Mesendoderm (in vitro differentiated cells): Measurements from ENCODE around the gene MICU1.

Experiments
- DNase-seq: peaks from one replicate; pipeline ENCODE4 v3.0.0; 2013
- H2AK5ac ChIP-seq: 2 replicates; pipeline ENCODE4 v1.6.1; 2013; ENCODE audit warnings: low read length, inconsistent platforms
- H2BK120ac ChIP-seq: 2 replicates; pipeline ENCODE4 v1.6.1; 2013; ENCODE audit warnings: low read depth, mild to moderate bottlenecking, low read length, moderate library complexity, mixed read lengths
- H2BK15ac ChIP-seq: replicated peaks from 2 replicates; pipeline ENCODE4 v1.6.1; 2013; ENCODE audit warnings: low read depth, mild to moderate bottlenecking, moderate library complexity
- H2BK5ac ChIP-seq: 2 replicates; pipeline ENCODE4 v1.6.1; 2013; ENCODE audit warnings: low read length, inconsistent platforms
- H3K18ac ChIP-seq: 2 replicates; pipeline ENCODE4 v1.6.1; 2013; ENCODE audit warnings: mild to moderate bottlenecking, low read length, mixed read lengths
- H3K23ac ChIP-seq: one replicate; pipeline ENCODE4 v1.6.1; 2013; ENCODE audit warnings: low read length
- H3K27ac ChIP-seq: 2 replicates; pipeline ENCODE4 v1.5.1; 2013; ENCODE audit warnings: low read depth, mild to moderate bottlenecking, inconsistent platforms, low read length, moderate library complexity
- H3K27me3 ChIP-seq: 2 replicates; pipeline ENCODE4 v1.6.1; 2013; ENCODE audit warnings: low read length, control low read depth, mild to moderate bottlenecking, inconsistent platforms; ENCODE audit not compliant: insufficient read depth, poor library complexity
- H3K36me3 ChIP-seq: 2 replicates; pipeline ENCODE4 v1.6.1; 2013; ENCODE audit warnings: low read length, inconsistent platforms; ENCODE audit not compliant: control insufficient read depth, insufficient read depth
- H3K4ac ChIP-seq: one replicate; pipeline ENCODE4 v1.6.1; 2013; ENCODE audit warnings: low read depth, mild to moderate bottlenecking, low read length, moderate library complexity
- H3K4me1 ChIP-seq: 2 replicates; pipeline ENCODE4 v1.6.1; 2013; ENCODE audit warnings: low read depth, low read length, inconsistent platforms; ENCODE audit not compliant: control insufficient read depth
- H3K4me2 ChIP-seq: 2 replicates; pipeline ENCODE4 v1.6.1; 2013; ENCODE audit warnings: low read length
- H3K4me3 ChIP-seq: 2 replicates; pipeline ENCODE4 v1.5.1; 2013; ENCODE audit warnings: mild to moderate bottlenecking, low read length
- H3K56ac ChIP-seq: one replicate; pipeline ENCODE4 v1.6.1; 2013; ENCODE audit warnings: low read length
- H3K79me1 ChIP-seq: 2 replicates; pipeline ENCODE4 v1.6.1; 2013; ENCODE audit warnings: low read length, inconsistent platforms
- H3K79me2 ChIP-seq: 2 replicates; pipeline ENCODE4 v1.6.1; 2013; ENCODE audit warnings: mild to moderate bottlenecking, low read length; ENCODE audit not compliant: control insufficient read depth, insufficient read depth
- H3K9ac ChIP-seq: 2 replicates; pipeline ENCODE4 v1.6.1; 2013; ENCODE audit warnings: low read length, inconsistent platforms
- H4K5ac ChIP-seq: one replicate; pipeline ENCODE4 v1.6.1; 2013; ENCODE audit warnings: low read length
- H4K8ac ChIP-seq: one replicate; pipeline ENCODE4 v1.6.1; 2013; ENCODE audit warnings: low read depth, mild to moderate bottlenecking, control low read depth, low read length, moderate library complexity
- WGBS: extraction: QIAGEN DNeasy Blood & Tissue Kit; methylation state at CpG from one replicate; pipeline ENCODE4 v1.1.7; 2013; ENCODE audit warnings: low lambda C conversion rate, missing lambda C conversion rate; ENCODE audit not compliant: insufficient coverage; ENCODE audit errors: extremely low coverage; 5-methylcytosine and 5-hydroxymethylcytosine counted together

Gene MICU1

GRCh38 chr10:72525689-72526088, 100.2 kb downstream of the MICU1 start:
- Histone ChIP-seq H3K79me1 (no peaks in the 10 kb centered on the region), H3K9ac (no peak overlapping the region), H3K23ac (no peak overlapping the region), H2BK5ac (no peak overlapping the region), H3K79me2 (no peaks in the 10 kb centered on the region), H2AK5ac (no peak overlapping the region), H3K4me2 (no peak overlapping the region), H2BK15ac (no peak overlapping the region), H3K56ac (no peak overlapping the region), H4K5ac (no peak overlapping the region), H3K18ac (no peak overlapping the region), H3K4me1 (no peaks in the 10 kb centered on the region), H3K4ac (no peak overlapping the region), H2BK120ac (no peak overlapping the region), H4K8ac (no peak overlapping the region), H3K36me3 (no peaks in the 10 kb centered on the region), H3K4me3 (no peak overlapping the region), H3K27me3 (no peaks in the 10 kb centered on the region), H3K27ac (no peak overlapping the region)
- no peak for DNase-seq

GRCh38 chr10:72525277-72525676, 100.6 kb downstream of the MICU1 start:
- H3K4me3 ChIP-seq, result no peak overlapping the region
- H3K4me1 ChIP-seq, result no peaks in the 10 kb centered on the region
- no peak overlapping the region for H2BK120ac ChIP-seq
- H3K9ac ChIP-seq, result no peak overlapping the region
- H4K5ac ChIP-seq, result no peak overlapping the region
- no peak overlapping the region for H2BK5ac ChIP-seq
- H3K36me3 ChIP-seq, result no peaks in the 10 kb centered on the region
- H3K4ac ChIP-seq, result no peak overlapping the region
- H3K27me3 ChIP-seq, result no peaks in the 10 kb centered on the region
- H3K18ac ChIP-seq, result no peak overlapping the region
- H2BK15ac ChIP-seq, result no peak overlapping the region
- H3K79me2 ChIP-seq, result no peaks in the 10 kb centered on the region
- no peak overlapping the region for H3K23ac ChIP-seq
- H3K27ac ChIP-seq, result no peak overlapping the region
- no peak overlapping the region for H4K8ac ChIP-seq
- no peak overlapping the region for H3K56ac ChIP-seq
- H3K4me2 ChIP-seq, result no peak overlapping the region
- WGBS, result no CpG with 5 or more reads among the region's 5 CpGs
- no peak for DNase-seq
- H2AK5ac ChIP-seq, result no peak overlapping the region
- H3K79me1 ChIP-seq, result no peaks in the 10 kb centered on the region

DNA sequence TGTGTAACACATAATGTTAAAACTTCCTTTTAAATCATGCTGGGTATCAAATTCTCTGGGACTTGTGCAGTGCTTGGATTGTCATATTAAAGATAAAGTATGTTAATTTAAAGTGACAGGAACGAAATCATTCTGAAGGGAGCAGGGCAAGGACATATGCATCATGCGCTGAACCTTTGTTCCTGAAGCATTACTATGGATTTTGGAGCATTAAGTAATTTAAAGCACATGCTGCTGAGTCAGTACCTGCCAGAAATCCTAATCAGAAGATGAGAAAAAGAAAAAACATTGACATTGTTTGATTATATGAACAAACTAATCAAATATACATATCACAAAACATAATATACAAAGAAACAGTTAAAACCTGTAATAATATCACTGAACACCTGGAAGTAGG, 101.4 kb downstream of the MICU1 start:
- Histone ChIP-seq H2AK5ac (no peak overlapping the region), H3K56ac (no peak overlapping the region), H3K18ac (no peak overlapping the region), H4K8ac (no peak overlapping the region), H2BK5ac (no peak overlapping the region), H3K4me1 (no peaks in the 10 kb centered on the region), H3K27me3 (no peaks in the 10 kb centered on the region), H3K9ac (no peak overlapping the region), H4K5ac (no peak overlapping the region), H3K27ac (no peak overlapping the region), H3K36me3 (no peaks in the 10 kb centered on the region), H3K4me3 (no peak overlapping the region), H3K23ac (no peak overlapping the region), H3K79me1 (no peaks in the 10 kb centered on the region), H3K4me2 (no peak overlapping the region), H3K79me2 (no peaks in the 10 kb centered on the region), H2BK15ac (no peak overlapping the region), H2BK120ac (no peak overlapping the region), H3K4ac (no peak overlapping the region)
- DNase-seq, result no peak
- no CpG with 5 or more reads among the region's 2 CpGs for WGBS

DNA sequence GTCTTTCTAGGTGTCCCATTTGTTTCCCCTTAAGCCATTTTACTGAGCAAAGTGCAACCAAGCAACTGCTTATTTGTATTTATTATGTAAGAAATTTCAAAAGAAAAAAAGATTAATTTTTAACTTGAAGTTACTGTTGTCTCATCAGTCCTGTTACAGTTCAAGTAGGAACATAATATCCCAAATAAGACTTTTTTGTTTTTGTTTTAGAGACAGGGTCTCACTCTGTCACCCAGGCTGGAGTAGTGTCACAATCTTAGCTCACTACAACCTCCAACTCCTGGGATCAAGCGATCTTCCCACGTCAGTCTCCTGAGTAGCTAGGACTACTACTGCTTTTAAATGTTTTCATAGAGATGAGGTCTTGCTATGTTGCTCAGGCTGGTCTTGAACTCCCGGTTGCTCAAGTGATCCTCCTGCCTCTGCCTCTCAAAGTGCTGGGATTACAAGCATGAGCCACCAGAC, 101.9 kb downstream of the MICU1 start:
- Histone ChIP-seq H3K79me2 (no peaks in the 10 kb centered on the region), H3K23ac (no peak overlapping the region), H3K36me3 (no peaks in the 10 kb centered on the region), H3K4me3 (no peak overlapping the region), H3K18ac (no peak overlapping the region), H2BK15ac (no peak overlapping the region), H3K9ac (no peak overlapping the region), H2AK5ac (no peak overlapping the region), H3K79me1 (no peaks in the 10 kb centered on the region), H3K56ac (no peak overlapping the region), H4K5ac (no peak overlapping the region), H3K4me1 (no peaks in the 10 kb centered on the region), H3K4ac (no peak overlapping the region), H2BK5ac (no peak overlapping the region), H3K4me2 (no peak overlapping the region), H3K27ac (no peak overlapping the region), H4K8ac (no peak overlapping the region), H3K27me3 (no peaks in the 10 kb centered on the region), H2BK120ac (no peak overlapping the region)
- WGBS, result no CpG with 5 or more reads among the region's 3 CpGs
- DNase-seq, result no peak

DNA sequence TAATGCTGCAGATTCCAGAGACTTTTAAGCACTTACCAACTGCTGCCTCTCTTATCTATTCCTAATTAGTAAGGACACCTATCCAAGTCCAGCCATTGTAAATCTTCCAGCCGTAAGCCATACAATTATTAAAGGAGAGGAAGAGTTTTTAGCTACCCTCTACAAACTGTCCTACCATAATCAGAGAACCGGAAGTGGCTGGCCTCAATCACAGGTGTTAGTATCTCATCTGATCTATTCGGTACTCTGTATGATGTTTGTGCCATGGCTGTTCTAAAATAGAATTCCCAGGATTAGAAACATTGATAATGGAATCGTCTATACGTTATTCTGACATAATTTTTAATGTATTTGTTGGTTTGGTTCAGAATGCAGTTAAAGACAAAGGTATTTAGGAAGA, 102.8 kb downstream of the MICU1 start:
- Histone ChIP-seq H3K56ac (no peak overlapping the region), H2BK5ac (no peak overlapping the region), H2BK120ac (no peak overlapping the region), H4K5ac (no peak overlapping the region), H2BK15ac (no peak overlapping the region), H2AK5ac (no peak overlapping the region), H3K79me1 (no peaks in the 10 kb centered on the region), H3K4ac (no peak overlapping the region), H4K8ac (no peak overlapping the region), H3K9ac (no peak overlapping the region), H3K79me2 (no peaks in the 10 kb centered on the region), H3K4me2 (no peak overlapping the region), H3K36me3 (no peaks in the 10 kb centered on the region), H3K4me1 (no peaks in the 10 kb centered on the region), H3K4me3 (no peak overlapping the region), H3K27ac (no peak overlapping the region), H3K27me3 (no peaks in the 10 kb centered on the region), H3K23ac (no peak overlapping the region), H3K18ac (no peak overlapping the region)
- DNase-seq, result no peak
- WGBS, result no CpG with 5 or more reads among the region's 5 CpGs

DNA sequence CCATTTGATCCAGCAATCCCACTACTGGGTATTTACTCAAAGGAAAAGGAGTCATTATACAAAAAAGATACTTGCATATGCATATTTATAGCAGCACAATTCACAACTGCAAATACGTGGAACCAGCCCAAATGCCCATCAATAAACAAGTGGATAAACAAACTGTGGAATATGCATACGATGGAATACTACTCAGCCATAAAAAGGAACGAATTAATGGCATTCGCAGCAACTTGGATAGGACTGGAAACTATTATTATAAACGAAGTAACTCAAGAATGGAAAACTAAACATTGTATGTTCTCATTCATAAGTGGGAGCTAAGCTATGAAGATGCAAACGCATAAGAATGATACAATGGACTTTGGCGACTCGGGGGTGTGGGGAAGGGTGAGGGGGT, 108.6 kb downstream of the MICU1 start:
- no peak overlapping the region for H3K18ac ChIP-seq
- no CpG with 5 or more reads among the region's 8 CpGs for WGBS
- no peaks in the 10 kb centered on the region for H3K4me1 ChIP-seq
- H3K9ac ChIP-seq, result no peak overlapping the region
- DNase-seq, result no peak
- no peak overlapping the region for H3K27ac ChIP-seq
- no peaks in the 10 kb centered on the region for H3K36me3 ChIP-seq
- no peaks in the 10 kb centered on the region for H3K27me3 ChIP-seq
- no peak overlapping the region for H3K4me3 ChIP-seq
- H3K4me2 ChIP-seq, result no peak overlapping the region
- H3K4ac ChIP-seq, result no peak overlapping the region
- H2BK15ac ChIP-seq, result no peak overlapping the region
- no peak overlapping the region for H3K23ac ChIP-seq
- no peak overlapping the region for H4K8ac ChIP-seq
- no peak overlapping the region for H2AK5ac ChIP-seq
- no peaks in the 10 kb centered on the region for H3K79me1 ChIP-seq
- no peaks in the 10 kb centered on the region for H3K79me2 ChIP-seq
- no peak overlapping the region for H2BK5ac ChIP-seq
- no peak overlapping the region for H3K56ac ChIP-seq
- no peak overlapping the region for H4K5ac ChIP-seq
- no peak overlapping the region for H2BK120ac ChIP-seq
